Loucy (cell line): Measurements from ENCODE around the gene RINT1.

Experiments
- H2AFZ ChIP-seq: fragments of 200-600 bp; sonication (generic); 2 replicates; pipeline ENCODE4 v1.6.0; 2016; ENCODE audit warnings: antibody characterized with exemption, mild to moderate bottlenecking, low read length, moderate library complexity
- H3F3A ChIP-seq: fragments of 200-600 bp; 2 replicates; pipeline ENCODE4 v1.6.0; 2016; ENCODE audit warnings: antibody characterized with exemption, low read depth, mild to moderate bottlenecking
- H3K27me3 ChIP-seq: fragments of 200-600 bp; sonication (generic); 2 replicates; pipeline ENCODE4 v1.6.1; 2014; ENCODE audit warnings: low read length, mild to moderate bottlenecking; ENCODE audit not compliant: insufficient read depth, poor library complexity, severe bottlenecking
- H3K36me3 ChIP-seq: fragments of 200-600 bp; sonication (generic); 2 replicates; pipeline ENCODE4 v1.6.1; 2016; ENCODE audit warnings: low read length; ENCODE audit not compliant: insufficient read depth
- H3K4me1 ChIP-seq: fragments of 200-600 bp; sonication (generic); 2 replicates; pipeline ENCODE4 v1.5.1; 2014; ENCODE audit warnings: low read length, mild to moderate bottlenecking; ENCODE audit not compliant: insufficient read depth, poor library complexity, severe bottlenecking
- H3K4me2 ChIP-seq: fragments of 200-600 bp; sonication (generic); 2 replicates; pipeline ENCODE4 v1.6.0; 2014; ENCODE audit warnings: antibody characterized with exemption, low read length, low read depth, mild to moderate bottlenecking; ENCODE audit not compliant: poor library complexity, severe bottlenecking
- H3K4me3 ChIP-seq: fragments of 200-600 bp; sonication (generic); 2 replicates; pipeline ENCODE4 v1.5.1; 2014; ENCODE audit warnings: low read length, mild to moderate bottlenecking, mixed read lengths; ENCODE audit not compliant: poor library complexity, severe bottlenecking
- H3K79me2 ChIP-seq: fragments of 200-600 bp; sonication (generic); 2 replicates; pipeline ENCODE4 v1.6.1; 2014; ENCODE audit warnings: low read length; ENCODE audit not compliant: insufficient read depth
- H3K9ac ChIP-seq: fragments of 200-600 bp; sonication (generic); 2 replicates; pipeline ENCODE4 v1.6.0; 2014; ENCODE audit warnings: mild to moderate bottlenecking, low read depth, low read length, moderate library complexity; ENCODE audit not compliant: poor library complexity, severe bottlenecking
- H3K9me2 ChIP-seq: fragments of 200-600 bp; sonication (generic); replicated peaks from 2 replicates; pipeline ENCODE4 v1.6.1; 2016; ENCODE audit warnings: low read depth, low read length, mixed read lengths
- H3K9me3 ChIP-seq: fragments of 200-600 bp; sonication (generic); 2 replicates; pipeline ENCODE4 v1.6.1; 2014; ENCODE audit warnings: mild to moderate bottlenecking, antibody characterized with exemption, low read length, low read depth; ENCODE audit not compliant: insufficient read depth
- H4K20me1 ChIP-seq: fragments of 200-600 bp; sonication (generic); 2 replicates; pipeline ENCODE4 v1.6.0; 2014; ENCODE audit warnings: antibody characterized with exemption, low read length, mild to moderate bottlenecking; ENCODE audit not compliant: insufficient read depth, poor library complexity, severe bottlenecking
- CTCF ChIP-seq: fragments of 200-600 bp; sonication (generic); conservative IDR thresholded peaks from 2 replicates; pipeline ENCODE4 v1.5.1; 2014; ENCODE audit warnings: mild to moderate bottlenecking, antibody characterized with exemption, low read length
- EZH2phosphoT487 ChIP-seq: fragments of 200-600 bp; IDR thresholded peaks from 2 replicates; pipeline ENCODE4 v1.6.1; 2018; ENCODE audit warnings: antibody characterized with exemption, mild to moderate bottlenecking, moderate library complexity, borderline replicate concordance

RINT1 gene

GRCh38 chr7:105611856-105612775 is 80.1 kb downstream of the RINT1 start:
- no peaks in the 10 kb centered on the region for H3K4me1 ChIP-seq
- H3K36me3 ChIP-seq, result no peaks in the 10 kb centered on the region
- H3K4me2 ChIP-seq, result no peak overlapping the region
- no peaks in the 10 kb centered on the region for H3K79me2 ChIP-seq
- H3K4me3 ChIP-seq, result no peak overlapping the region
- no peaks in the 10 kb centered on the region for H4K20me1 ChIP-seq
- no peaks in the 10 kb centered on the region for H3K9me3 ChIP-seq
- no peaks in the 10 kb centered on the region for H3K9me2 ChIP-seq
- no peaks in the 10 kb centered on the region for H3K27me3 ChIP-seq
- H2AFZ ChIP-seq, result no peak overlapping the region
- H3F3A ChIP-seq, result no peaks in the 10 kb centered on the region
- no peak for TF ChIP-seq CTCF
- H3K9ac ChIP-seq, result no peak overlapping the region

- Histone ChIP-seq H3K36me3 (no peaks in the 10 kb centered on the region), H2AFZ (no peak overlapping the region), H3K9ac (no peak overlapping the region), H3F3A (no peaks in the 10 kb centered on the region), H3K9me3 (no peaks in the 10 kb centered on the region), H3K27me3 (no peaks in the 10 kb centered on the region), H3K4me1 (no peaks in the 10 kb centered on the region), H4K20me1 (no peaks in the 10 kb centered on the region), H3K79me2 (no peaks in the 10 kb centered on the region), H3K9me2 (no peaks in the 10 kb centered on the region), H3K4me2 (no peak overlapping the region), H3K4me3 (no peak overlapping the region)
- TF ChIP-seq CTCF (no peak), EZH2phosphoT487 (no peak)
Observed at GRCh38 chr7:105612806-105613205, 80.8 kb downstream of the RINT1 start.

- no peak overlapping the region for H3K4me3 ChIP-seq
- no peak overlapping the region for H2AFZ ChIP-seq
- no peaks in the 10 kb centered on the region for H3K9me2 ChIP-seq
- no peaks in the 10 kb centered on the region for H3K79me2 ChIP-seq
- H4K20me1 ChIP-seq, result no peaks in the 10 kb centered on the region
- no peak overlapping the region for H3K4me2 ChIP-seq
- H3K9ac ChIP-seq, result no peak overlapping the region
- H3K9me3 ChIP-seq, result no peaks in the 10 kb centered on the region
- no peaks in the 10 kb centered on the region for H3K4me1 ChIP-seq
- H3K36me3 ChIP-seq, result no peaks in the 10 kb centered on the region
- H3K27me3 ChIP-seq, result no peaks in the 10 kb centered on the region
- TF ChIP-seq EZH2phosphoT487 (no peak), CTCF (no peak)
- H3F3A ChIP-seq, result no peaks in the 10 kb centered on the region
Observed at GRCh38 chr7:105613611-105614330, 81.8 kb downstream of the RINT1 start.
